GM18519 (cell line): Measurements from ENCODE around the gene PRRX1.

Experiments
- ATAC-seq: cut with Tn5 transposase; IDR thresholded peaks from one replicate; pipeline ENCODE4 v1.9.1; 2021; ENCODE audit warnings: mild to moderate bottlenecking, moderate library complexity; ENCODE audit not compliant: unreplicated experiment, low FRiP score

Gene PRRX1

GRCh38 chr1:170664093-170664827 is at the start of gene PRRX1:
Gene PRRX1, plus strand, starts transcription at chr1:170664131. Its CDS starts 88 bp downstream, at chr1:170664219.
- no peak for ATAC-seq

GRCh38 chr1:170617591-170618330 is 46.2 kb upstream of the PRRX1 start:
- ATAC-seq, result no peak

- no peak for ATAC-seq
These were observed 45.5 kb upstream of the PRRX1 start for GRCh38 chr1:170618421-170618820.

GRCh38 chr1:170619241-170620028 is 44.5 kb upstream of the PRRX1 start:
- no peak for ATAC-seq

GRCh38 chr1:170620164-170620563 is 43.8 kb upstream of the PRRX1 start:
- no peak for ATAC-seq

GRCh38 chr1:170623171-170623570 is 40.8 kb upstream of the PRRX1 start:
- no peak for ATAC-seq

GRCh38 chr1:170624146-170624545 is 39.8 kb upstream of the PRRX1 start:
- ATAC-seq, result no peak

GRCh38 chr1:170630977-170631376 is 33.0 kb upstream of the PRRX1 start:
- ATAC-seq, result no peak

- ATAC-seq, result no peak
These were observed 29.6 kb upstream of the PRRX1 start for GRCh38 chr1:170634293-170634692.

GRCh38 chr1:170634824-170635410 is 29.0 kb upstream of the PRRX1 start:
- ATAC-seq, result no peak

- ATAC-seq, result no peak
These were observed 23.4 kb upstream of the PRRX1 start for GRCh38 chr1:170640581-170640980.

- ATAC-seq, result no peak
These were observed 6.6 kb upstream of the PRRX1 start for GRCh38 chr1:170657275-170657853.

- ATAC-seq, result no peak
These were observed 4.4 kb upstream of the PRRX1 start for GRCh38 chr1:170659399-170660035.

GRCh38 chr1:170660281-170660713 is 3.6 kb upstream of the PRRX1 start:
- ATAC-seq, result no peak

GRCh38 chr1:170660871-170661645 is 2.9 kb upstream of the PRRX1 start:
- no peak for ATAC-seq

- ATAC-seq, result no peak
These were observed 2.1 kb upstream of the PRRX1 start for GRCh38 chr1:170661646-170662411.

- ATAC-seq, result no peak
These were observed 1.1 kb upstream of the PRRX1 start for GRCh38 chr1:170662561-170663403.
